ENCODE measurements around the gene SLC5A10.

DNA sequence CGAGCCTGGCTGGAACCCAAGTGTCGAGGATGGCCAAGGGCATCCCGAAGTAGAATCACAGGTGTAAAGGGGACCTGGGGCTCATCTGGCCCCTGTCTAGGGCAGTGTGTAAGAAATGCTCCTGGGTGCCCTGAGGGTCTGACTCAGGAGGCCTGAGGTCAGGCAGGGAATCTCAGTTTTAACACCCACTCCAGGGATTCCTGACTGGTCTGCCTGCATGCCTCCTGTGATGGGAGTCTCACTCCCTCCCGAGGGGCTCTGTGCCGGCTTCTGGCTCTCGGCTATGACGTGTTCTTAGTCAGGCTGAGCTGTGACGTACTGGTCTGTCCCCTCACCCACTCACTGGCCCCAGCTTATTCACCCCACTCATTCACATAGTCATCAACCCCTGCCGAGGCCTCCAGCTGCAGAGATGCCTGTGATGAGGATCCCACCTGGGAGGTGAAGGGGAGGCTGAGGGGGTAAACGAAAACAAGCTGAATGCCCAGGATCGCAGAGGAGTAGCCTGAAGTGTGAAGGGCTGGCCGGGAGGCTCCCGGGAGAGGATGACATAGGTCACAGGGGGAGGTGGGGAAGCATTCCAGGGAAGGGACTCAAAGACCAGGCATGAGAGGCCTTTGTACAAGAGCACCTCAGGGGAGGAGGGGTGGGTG, 28.8 kb downstream of the SLC5A10 start:
- TF ChIP-seq, protein P1, sequence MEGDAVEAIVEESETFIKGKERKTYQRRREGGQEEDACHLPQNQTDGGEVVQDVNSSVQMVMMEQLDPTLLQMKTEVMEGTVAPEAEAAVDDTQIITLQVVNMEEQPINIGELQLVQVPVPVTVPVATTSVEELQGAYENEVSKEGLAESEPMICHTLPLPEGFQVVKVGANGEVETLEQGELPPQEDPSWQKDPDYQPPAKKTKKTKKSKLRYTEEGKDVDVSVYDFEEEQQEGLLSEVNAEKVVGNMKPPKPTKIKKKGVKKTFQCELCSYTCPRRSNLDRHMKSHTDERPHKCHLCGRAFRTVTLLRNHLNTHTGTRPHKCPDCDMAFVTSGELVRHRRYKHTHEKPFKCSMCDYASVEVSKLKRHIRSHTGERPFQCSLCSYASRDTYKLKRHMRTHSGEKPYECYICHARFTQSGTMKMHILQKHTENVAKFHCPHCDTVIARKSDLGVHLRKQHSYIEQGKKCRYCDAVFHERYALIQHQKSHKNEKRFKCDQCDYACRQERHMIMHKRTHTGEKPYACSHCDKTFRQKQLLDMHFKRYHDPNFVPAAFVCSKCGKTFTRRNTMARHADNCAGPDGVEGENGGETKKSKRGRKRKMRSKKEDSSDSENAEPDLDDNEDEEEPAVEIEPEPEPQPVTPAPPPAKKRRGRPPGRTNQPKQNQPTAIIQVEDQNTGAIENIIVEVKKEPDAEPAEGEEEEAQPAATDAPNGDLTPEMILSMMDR (IDR thresholded peaks at IDR 0.05): no peak
- TF ChIP-seq POLR2AphosphoS5 (IDR thresholded peaks at IDR 0.05) (no peak), POLR2A (IDR thresholded peaks at IDR 0.05) (no peak), EP300 (IDR thresholded peaks at IDR 0.05) (no peak)
